ENCODE results near the gene ZNF722. TPM values are rescaled to one million over a fixed set of nuclear protein-coding genes. Genes with fewer than 3 reads are reported as not detected.
"Not testable (repeated sequence)": the region's sequence is repeated elsewhere in the genome, so short reads cannot be mapped to it uniquely, and the experiment has no call there.

The ZNF722 gene
- total RNA-seq (ENCODE audit: low replicate concordance): not detected in 2 replicates
- long read RNA-seq: 0 reads

DNA sequence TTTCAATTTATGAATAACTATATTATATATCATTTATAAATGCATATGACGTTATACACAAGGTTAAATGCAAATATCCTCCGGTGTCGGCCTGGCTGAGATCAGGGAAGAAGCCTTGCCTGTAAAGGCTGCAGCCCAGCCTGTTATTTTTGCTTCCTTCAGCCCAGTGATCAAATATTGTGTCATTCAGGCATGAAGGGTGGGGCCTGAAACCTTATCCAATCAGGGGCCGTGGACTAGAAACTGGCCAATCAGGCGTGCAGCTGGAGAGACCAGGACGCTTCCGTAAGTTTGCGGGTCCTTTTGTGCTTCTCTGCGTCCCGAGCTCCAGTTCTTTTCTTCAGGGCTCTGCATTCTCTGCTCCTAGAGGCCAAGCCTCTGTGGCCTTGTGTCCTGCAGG, at the start of gene ZNF722:
Gene ZNF722, plus strand, starts transcription at position 301 of the 400 bp plus-strand sequence. CDS start 113 bp downstream, outside the sequence.
- TF ChIP-seq, protein P1, sequence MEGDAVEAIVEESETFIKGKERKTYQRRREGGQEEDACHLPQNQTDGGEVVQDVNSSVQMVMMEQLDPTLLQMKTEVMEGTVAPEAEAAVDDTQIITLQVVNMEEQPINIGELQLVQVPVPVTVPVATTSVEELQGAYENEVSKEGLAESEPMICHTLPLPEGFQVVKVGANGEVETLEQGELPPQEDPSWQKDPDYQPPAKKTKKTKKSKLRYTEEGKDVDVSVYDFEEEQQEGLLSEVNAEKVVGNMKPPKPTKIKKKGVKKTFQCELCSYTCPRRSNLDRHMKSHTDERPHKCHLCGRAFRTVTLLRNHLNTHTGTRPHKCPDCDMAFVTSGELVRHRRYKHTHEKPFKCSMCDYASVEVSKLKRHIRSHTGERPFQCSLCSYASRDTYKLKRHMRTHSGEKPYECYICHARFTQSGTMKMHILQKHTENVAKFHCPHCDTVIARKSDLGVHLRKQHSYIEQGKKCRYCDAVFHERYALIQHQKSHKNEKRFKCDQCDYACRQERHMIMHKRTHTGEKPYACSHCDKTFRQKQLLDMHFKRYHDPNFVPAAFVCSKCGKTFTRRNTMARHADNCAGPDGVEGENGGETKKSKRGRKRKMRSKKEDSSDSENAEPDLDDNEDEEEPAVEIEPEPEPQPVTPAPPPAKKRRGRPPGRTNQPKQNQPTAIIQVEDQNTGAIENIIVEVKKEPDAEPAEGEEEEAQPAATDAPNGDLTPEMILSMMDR (conservative IDR thresholded peaks at IDR 0.05): no peak
- Mint-ChIP-seq H3K27me3 (no peaks in the 10 kb centered on the region), H3K9me3 (no peaks in the 10 kb centered on the region), H3K36me3 (no peaks in the 10 kb centered on the region), H3K4me1 (ENCODE audit: unreplicated experiment) (no peaks in the 10 kb centered on the region), H3K4me3 (no peak within 1 kb of the TSS), H3K27ac (no peak within 1 kb of the TSS)
- DNase-seq (ENCODE audit: extremely low spot score, unreplicated experiment): no peak

DNA sequence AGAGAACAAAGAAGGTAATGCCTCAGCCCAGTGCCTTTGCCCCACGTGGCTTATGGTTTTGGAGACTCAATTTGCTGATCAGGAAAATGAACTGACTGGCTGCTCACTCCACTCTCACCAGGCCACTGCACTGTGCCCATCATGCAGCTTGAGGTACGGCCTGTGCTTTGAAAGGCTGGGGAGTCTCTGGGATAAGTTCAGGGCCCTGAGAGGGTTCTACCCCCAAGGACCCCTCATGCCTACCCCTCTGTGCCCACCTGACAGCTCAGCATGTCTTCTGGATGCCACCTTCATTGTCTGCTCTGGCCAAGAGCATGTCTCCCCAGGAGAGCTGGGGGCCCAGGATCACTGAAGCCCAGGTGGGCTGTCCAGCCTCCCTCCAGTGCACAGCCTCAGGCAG, 45.5 kb upstream of the ZNF722 start:
- Mint-ChIP-seq H3K4me3 (no peak overlapping the region), H3K9me3 (peaks cover 13% of the 10 kb centered on the region), H3K36me3 (no peaks in the 10 kb centered on the region), H3K27me3 (no peaks in the 10 kb centered on the region), H3K4me1 (ENCODE audit: unreplicated experiment) (no peaks in the 10 kb centered on the region), H3K27ac (no peak overlapping the region)
- no peak for DNase-seq (ENCODE audit: extremely low spot score, unreplicated experiment)
- TF ChIP-seq, protein P1 (conservative IDR thresholded peaks at IDR 0.05): no peak

DNA sequence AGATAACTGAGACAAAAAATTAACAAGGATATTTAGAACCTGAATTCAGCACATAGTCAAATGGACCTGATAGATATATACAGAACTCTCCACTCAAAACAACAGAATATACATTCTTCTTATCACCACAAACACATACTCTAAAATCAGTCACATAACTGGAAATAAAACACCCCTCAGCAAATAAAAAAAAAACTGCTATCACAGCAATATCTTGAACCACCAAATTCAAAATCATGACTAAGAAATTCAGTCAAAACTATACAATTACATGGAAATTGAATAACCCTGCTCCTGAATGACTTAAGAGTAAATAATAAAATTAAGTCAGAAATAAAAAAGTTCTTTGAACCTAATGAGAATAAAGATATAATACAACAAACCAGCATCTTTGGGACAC, 30.0 kb upstream of the ZNF722 start:
- TF ChIP-seq, protein P1 (conservative IDR thresholded peaks at IDR 0.05): no peak
- H3K27me3 Mint-ChIP-seq: no peaks in the 10 kb centered on the region
- H3K4me1 Mint-ChIP-seq (ENCODE audit: unreplicated experiment): no peaks in the 10 kb centered on the region
- H3K4me3 Mint-ChIP-seq: no peak overlapping the region
- no peaks in the 10 kb centered on the region for H3K36me3 Mint-ChIP-seq
- DNase-seq (ENCODE audit: extremely low spot score, unreplicated experiment): no peak
- no peak overlapping the region for H3K27ac Mint-ChIP-seq
- H3K9me3 Mint-ChIP-seq: no peaks in the 10 kb centered on the region

DNA sequence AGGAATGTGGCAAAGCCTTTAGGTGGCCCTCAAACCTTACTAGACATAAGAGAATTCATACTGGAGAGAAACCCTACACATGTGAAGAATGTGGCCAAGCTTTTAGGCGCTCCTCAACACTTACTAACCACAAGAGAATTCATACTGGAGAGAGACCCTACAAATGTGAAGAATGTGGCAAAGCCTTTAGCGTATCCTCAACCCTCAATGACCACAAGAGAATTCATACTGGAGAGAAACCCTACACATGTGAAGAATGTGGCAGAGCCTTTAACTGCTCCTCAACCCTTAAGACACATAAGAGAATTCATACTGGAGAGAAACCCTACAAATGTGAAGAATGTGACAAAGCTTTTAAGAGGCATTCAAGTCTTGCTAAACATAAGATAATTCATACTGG, 16.8 kb downstream of the ZNF722 start:
- not testable (repeated sequence) for H3K27me3 Mint-ChIP-seq; H3K36me3 Mint-ChIP-seq; H3K27ac Mint-ChIP-seq; DNase-seq (ENCODE audit: extremely low spot score, unreplicated experiment); H3K4me3 Mint-ChIP-seq; H3K4me1 Mint-ChIP-seq (ENCODE audit: unreplicated experiment)
- H3K9me3 Mint-ChIP-seq: peaks cover 16% of the 10 kb centered on the region

DNA sequence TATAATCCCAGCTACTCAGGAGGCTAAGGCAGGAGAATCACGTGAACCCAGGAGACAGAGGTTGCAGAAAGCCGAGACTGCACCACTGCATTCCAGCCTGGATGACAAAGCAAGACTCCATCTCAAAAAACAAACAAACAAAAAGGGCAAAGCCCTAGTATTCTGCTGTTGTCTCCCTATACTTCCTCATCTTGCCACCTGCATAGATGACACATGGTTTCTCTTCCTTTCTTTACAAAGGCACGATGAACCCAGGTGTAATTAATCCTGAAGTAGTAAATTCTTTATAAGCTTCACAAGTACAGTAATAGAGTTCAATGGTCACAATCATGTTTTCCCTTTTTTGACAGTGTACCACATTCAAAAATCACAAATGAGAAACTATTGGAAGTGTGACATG, 36.7 kb downstream of the ZNF722 start:
- TF ChIP-seq, protein P1 (conservative IDR thresholded peaks at IDR 0.05): no peak
- no peaks in the 10 kb centered on the region for H3K36me3 Mint-ChIP-seq
- no peak overlapping the region for H3K27ac Mint-ChIP-seq
- no peak overlapping the region for H3K4me3 Mint-ChIP-seq
- peaks cover 10% of the 10 kb centered on the region for H3K9me3 Mint-ChIP-seq
- H3K27me3 Mint-ChIP-seq: no peaks in the 10 kb centered on the region
- no peak for DNase-seq (ENCODE audit: extremely low spot score, unreplicated experiment)
- no peaks in the 10 kb centered on the region for H3K4me1 Mint-ChIP-seq (ENCODE audit: unreplicated experiment)

DNA sequence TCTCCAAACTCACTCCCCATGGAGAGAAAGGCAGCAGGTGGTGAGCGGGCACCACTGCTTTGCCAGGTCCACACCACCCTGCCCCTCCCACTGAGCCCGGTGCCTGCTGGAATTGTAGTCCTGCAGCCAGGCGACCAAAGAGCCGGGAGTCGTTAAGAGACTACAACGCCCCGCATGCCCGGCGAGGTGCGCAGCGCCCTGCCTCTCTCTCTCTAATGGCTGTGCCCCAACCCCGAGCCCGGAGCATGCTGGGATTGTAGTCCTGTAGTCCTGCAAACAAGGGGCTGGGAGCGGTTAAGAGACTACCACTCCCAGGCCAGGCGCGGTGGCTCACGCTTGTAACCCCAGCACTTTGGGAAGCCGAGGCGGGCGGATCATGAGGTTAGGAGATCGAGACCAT, 38.4 kb downstream of the ZNF722 start:
- H3K27ac Mint-ChIP-seq: no peak overlapping the region
- DNase-seq (ENCODE audit: extremely low spot score, unreplicated experiment): no peak
- H3K27me3 Mint-ChIP-seq: no peaks in the 10 kb centered on the region
- H3K36me3 Mint-ChIP-seq: no peaks in the 10 kb centered on the region
- H3K9me3 Mint-ChIP-seq: peaks cover 10% of the 10 kb centered on the region
- H3K4me3 Mint-ChIP-seq: no peak overlapping the region
- no peaks in the 10 kb centered on the region for H3K4me1 Mint-ChIP-seq (ENCODE audit: unreplicated experiment)
- TF ChIP-seq, protein P1 (conservative IDR thresholded peaks at IDR 0.05): no peak

All from type B pancreatic cell (in vitro differentiated cells).